IMR-90 (cell line): ENCODE results near the gene VPS8. TPM values are rescaled to one million over a fixed set of nuclear protein-coding genes. Genes with fewer than 3 reads are reported as not detected.

Source experiments
- ATAC-seq: fragments of 200-7000 bp; cut with Tn5 transposase; 2 replicates; pipeline ENCODE4 v1.9.1; 2020; ENCODE audit warnings: low read depth, mild to moderate bottlenecking, moderate library complexity
- BruUV-seq: library from RNA; stranded (reverse); fragments of 400-500 nt; replicated peaks from 2 replicates; lab custom pipeline; 2021; lab: Mats Ljungman, UMichigan
- CTCF ChIA-PET: fragments of 300-600 bp; formaldehyde crosslinking; extraction: SDS; loops from one replicate; lab custom pipeline; 2021; ENCODE audit warnings: antibody characterized with exemption; lab: Yijun Ruan, JAX
- POLR2A ChIA-PET: fragments of 300-600 bp; sonication (Branson Sonifier 250); formaldehyde crosslinking; loops from one replicate; lab custom pipeline; 2022; ENCODE audit warnings: antibody characterized with exemption; ENCODE audit not compliant: unreplicated experiment; lab: Charles Lee
- DNase-seq: peaks from one replicate; pipeline ENCODE4 v3.0.0; 2013
- H2AFZ ChIP-seq: replicated peaks from 2 replicates; pipeline ENCODE3; 2013; ENCODE audit warnings: low read length, mild to moderate bottlenecking; ENCODE audit not compliant: poor library complexity
- H2AK5ac ChIP-seq: 2 replicates; pipeline ENCODE4 v1.6.1; 2013; ENCODE audit warnings: low read depth, low read length, inconsistent platforms
- H2AK9ac ChIP-seq: replicated peaks from 2 replicates; pipeline ENCODE3; 2013; ENCODE audit warnings: mild to moderate bottlenecking, low read depth, low read length, moderate library complexity; ENCODE audit not compliant: poor library complexity
- H2BK120ac ChIP-seq: 2 replicates; pipeline ENCODE4 v1.6.1; 2013; ENCODE audit warnings: low read depth, low read length, inconsistent platforms
- H2BK15ac ChIP-seq: 3 replicates; pipeline ENCODE4 v1.6.1; 2013; ENCODE audit warnings: low read depth, low read length, inconsistent platforms
- H2BK20ac ChIP-seq: 2 replicates; pipeline ENCODE4 v1.6.1; 2013; ENCODE audit warnings: low read depth, mild to moderate bottlenecking, inconsistent platforms, low read length, moderate library complexity
- H2BK5ac ChIP-seq: 2 replicates; pipeline ENCODE4 v1.6.1; 2013; ENCODE audit warnings: mild to moderate bottlenecking, low read depth, low read length, inconsistent platforms; ENCODE audit not compliant: poor library complexity, severe bottlenecking
- H3K14ac ChIP-seq: replicated peaks from 2 replicates; pipeline ENCODE4 v1.6.1; 2013; ENCODE audit warnings: low read depth, low read length, inconsistent platforms
- H3K18ac ChIP-seq: 2 replicates; pipeline ENCODE4 v1.6.1; 2013; ENCODE audit warnings: low read depth, low read length, control low read depth
- H3K23ac ChIP-seq: 2 replicates; pipeline ENCODE4 v1.6.1; 2013; ENCODE audit warnings: low read depth, low read length, inconsistent platforms
- H3K27ac ChIP-seq: 2 replicates; pipeline ENCODE4 v1.5.1; 2013; ENCODE audit warnings: mild to moderate bottlenecking, control low read depth, low read length; ENCODE audit not compliant: insufficient read depth
- H3K27me3 ChIP-seq: 2 replicates; pipeline ENCODE4 v1.6.1; 2013; ENCODE audit warnings: low read length; ENCODE audit not compliant: control insufficient read depth, insufficient read depth
- H3K36me3 ChIP-seq: 2 replicates; pipeline ENCODE4 v1.6.1; 2013; ENCODE audit warnings: low read length, mixed read lengths; ENCODE audit not compliant: control insufficient read depth, insufficient read depth
- H3K4ac ChIP-seq: 2 replicates; pipeline ENCODE4 v1.6.1; 2013; ENCODE audit warnings: low read depth, low read length, inconsistent platforms
- H3K4me1 ChIP-seq: 2 replicates; pipeline ENCODE4 v1.6.1; 2013; ENCODE audit warnings: low read length, mixed read lengths; ENCODE audit not compliant: control insufficient read depth, insufficient read depth
- H3K4me2 ChIP-seq: 2 replicates; pipeline ENCODE4 v1.6.1; 2013; ENCODE audit warnings: low read depth, mild to moderate bottlenecking, control low read depth, low read length, moderate library complexity
- H3K4me3 ChIP-seq: 2 replicates; pipeline ENCODE4 v1.5.1; 2013; ENCODE audit warnings: low read depth, mild to moderate bottlenecking, control low read depth, low read length, moderate library complexity; ENCODE audit not compliant: insufficient read depth
- H3K56ac ChIP-seq: 2 replicates; pipeline ENCODE4 v1.6.1; 2013; ENCODE audit warnings: low read length, inconsistent platforms; ENCODE audit not compliant: insufficient read depth; ENCODE audit errors: extremely low read depth
- H3K79me1 ChIP-seq, 2 experiments: 2 replicates each; pipeline ENCODE4 v1.6.1; 2013; ENCODE audit warnings: low read length in 2 of 2, inconsistent platforms in 1 of 2, low read depth in 1 of 2
- H3K9ac ChIP-seq: 2 replicates; pipeline ENCODE4 v1.6.1; 2013; ENCODE audit warnings: low read depth, low read length, control low read depth
- H3K9me1 ChIP-seq: 2 replicates; pipeline ENCODE4 v1.6.1; 2013; ENCODE audit warnings: low read length, inconsistent platforms; ENCODE audit not compliant: insufficient read depth
- H3K9me3 ChIP-seq: 2 replicates; pipeline ENCODE4 v1.6.1; 2013; ENCODE audit warnings: low read length; ENCODE audit not compliant: control insufficient read depth, insufficient read depth
- H4K20me1 ChIP-seq: 2 replicates; pipeline ENCODE4 v1.6.1; 2013; ENCODE audit warnings: low read length, inconsistent platforms; ENCODE audit not compliant: insufficient read depth
- H4K5ac ChIP-seq: 2 replicates; pipeline ENCODE4 v1.6.1; 2013; ENCODE audit warnings: mild to moderate bottlenecking, low read depth, low read length, control low read depth
- H4K8ac ChIP-seq, 2 experiments: 2 replicates each; pipeline ENCODE4 v1.6.1; 2013; ENCODE audit warnings: low read depth in 2 of 2, low read length in 2 of 2, control low read depth in 1 of 2, inconsistent platforms in 1 of 2
- H4K91ac ChIP-seq: 2 replicates; pipeline ENCODE4 v1.6.1; 2013; ENCODE audit warnings: low read depth, low read length, inconsistent platforms; ENCODE audit not compliant: insufficient read depth
- MAFK ChIP-seq: IDR thresholded peaks from 2 replicates; pipeline ENCODE4 v1.6.1; 2012; ENCODE audit warnings: low read depth, low read length, improper control_type of control experiment
- NFE2L2 ChIP-seq: fragments of 150-350 bp; IDR thresholded peaks from 2 replicates; pipeline ENCODE4 v1.6.1; 2016; ENCODE audit warnings: low read depth, mild to moderate bottlenecking, low read length
- WGBS, 2 experiments: methylation state at CpG; one replicate each; pipeline versions ENCODE4 v1.1.5 to v1.1.7; 2013; ENCODE audit warnings: missing lambda C conversion rate in 2 of 2; ENCODE audit not compliant: insufficient read length in 1 of 2; ENCODE audit errors: extremely low coverage in 2 of 2; 5-methylcytosine and 5-hydroxymethylcytosine counted together
- dilution Hi-C: fragments of 300-500 bp; cut with HindIII; formaldehyde crosslinking; loops from one replicate; pipeline ENCODE4 v1.14.3; 2018; ENCODE audit warnings: low sequenced_read_pairs; ENCODE audit not compliant: unreplicated experiment
- in situ Hi-C: fragments of 300-500 bp; cut with MboI; formaldehyde crosslinking; loops from 3 replicates; pipeline ENCODE4 v1.14.3; 2019; ENCODE audit warnings: low sequenced_read_pairs, inconsistent platforms, mixed read lengths
- intact Hi-C: fragments of 100-400 bp; cut with micrococcal nuclease; formaldehyde crosslinking; loops from 2 replicates; pipeline ENCODE4 v1.10.0; 2022
- polyA plus RNA-seq, 3 experiments: library from polyadenylated mRNA; depleted of rRNA; stranded (reverse); fragments of >200 nt; gene quantifications; 2 replicates each; pipeline ENCODE4 v1.2.3, GENCODE V29; 2012; ENCODE audit warnings: low replicate concordance in 1 of 3
- total RNA-seq: library from RNA; depleted of rRNA; stranded (reverse); fragments of >200 nt; gene quantifications from 2 replicates; pipeline ENCODE4 v1.2.3, GENCODE V29; 2012

Gene VPS8
- total and polyA plus RNA-seq, 2 of the 4 experiments (the other 2 are of a cell fraction), result 14.0 to 56.1 TPM

DNA sequence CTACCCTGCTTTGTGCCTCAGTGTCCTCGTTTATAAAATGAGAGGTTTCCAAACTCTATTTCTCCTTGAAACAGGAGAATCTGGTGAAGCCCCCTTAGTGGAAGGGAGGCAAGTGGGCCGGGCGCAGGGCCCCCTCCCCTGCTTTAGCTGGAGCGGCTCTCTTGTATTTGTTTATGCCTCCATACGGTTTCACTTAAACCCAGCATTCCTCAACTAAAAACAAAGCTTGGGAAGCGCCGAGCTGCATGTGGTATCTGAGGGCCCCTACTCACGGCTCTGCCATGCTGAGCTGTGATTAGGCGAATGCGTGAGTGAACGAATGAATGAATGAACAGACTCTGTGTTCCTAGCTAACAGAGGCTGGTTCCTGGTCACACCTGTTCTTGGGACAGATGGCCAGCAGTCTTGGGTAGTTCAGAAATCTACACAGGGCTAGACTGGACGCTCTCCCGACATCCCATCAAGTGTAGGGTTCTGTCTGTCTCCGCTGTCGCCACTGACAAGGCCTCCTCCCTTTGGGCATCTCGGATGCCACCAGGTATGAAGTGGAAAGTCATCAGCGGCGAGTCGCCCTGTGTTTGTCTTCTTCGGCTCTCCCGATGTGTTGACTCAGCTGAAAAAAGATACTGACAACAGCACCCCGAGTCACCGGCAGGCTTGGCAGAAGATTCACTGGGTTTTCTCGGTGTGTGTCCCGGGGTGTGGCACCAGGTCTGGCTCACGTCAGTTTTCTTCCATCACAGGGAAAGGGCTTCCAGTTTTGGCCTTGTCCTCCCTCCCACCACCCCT lies 42.4 kb upstream of the VPS8 start:
- Histone ChIP-seq H3K9me3 (no peaks in the 10 kb centered on the region), H2AK5ac (no peak overlapping the region), H3K18ac (no peak overlapping the region), H3K27ac (no peak overlapping the region), H3K36me3 (no peaks in the 10 kb centered on the region), H2AK9ac (no peak overlapping the region), H4K5ac (no peak overlapping the region), H3K4me1 (peaks cover 34% of the 10 kb centered on the region), H3K9me1 (peaks cover 10% of the 10 kb centered on the region), H3K4me3 (no peak overlapping the region), H3K14ac (no peak overlapping the region), H2BK120ac (no peak overlapping the region), H3K4ac (no peak overlapping the region), H3K27me3 (no peaks in the 10 kb centered on the region), H3K9ac (no peak overlapping the region), H2AFZ (no peak overlapping the region), H4K20me1 (no peaks in the 10 kb centered on the region), H3K23ac (no peak overlapping the region), H3K56ac (no peak overlapping the region), H3K4me2 (no peak overlapping the region), H4K91ac (no peak overlapping the region), H2BK20ac (peak overlapping the region; percentile 45; the same call in 1 of the 2 replicates), H4K8ac (no peak overlapping the region), H2BK5ac (no peak overlapping the region), H2BK15ac (no peak overlapping the region), H3K79me1 (no peaks in the 10 kb centered on the region)
- 84% methylated on average over 9 of the region's 26 CpGs; no CpG with 5 or more reads in 1 of the 2 experiments for WGBS, 2 experiments
- no peak for TF ChIP-seq NFE2L2
- TF ChIP-seq MAFK, result peak; percentile 52
- dilution Hi-C loops (no loop called here), in situ Hi-C loops (loop anchor here (10.0 kb wide), 1 partner anchor 395 kb away; the partner anchor contains the start of gene THPO), intact Hi-C loops (no loop called here)
- CTCF ChIA-PET, result no interaction called here
- ATAC-seq (no peak), DNase-seq (no peak)
- POLR2A ChIA-PET, result no interaction called here
- no TSS peak for BruUV-seq
